Endodermal cell (in vitro differentiated cells): ENCODE results near the gene ZC3H12C. TPM values are rescaled to one million over a fixed set of nuclear protein-coding genes. Genes with fewer than 3 reads are reported as not detected.

Experiments
- DNase-seq: peaks from one replicate; pipeline ENCODE4 v3.0.0-alpha.2; 2017
- H3K27ac ChIP-seq: 2 replicates; pipeline ENCODE4 v1.5.1; 2013; ENCODE audit warnings: mild to moderate bottlenecking, low read depth, low read length, moderate library complexity
- H3K27me3 ChIP-seq: 2 replicates; pipeline ENCODE4 v1.6.1; 2013; ENCODE audit warnings: mild to moderate bottlenecking, low read length, moderate library complexity; ENCODE audit not compliant: insufficient read depth, control insufficient read depth, poor library complexity, severe bottlenecking
- H3K36me3 ChIP-seq: 2 replicates; pipeline ENCODE4 v1.7.0; 2013; ENCODE audit warnings: mild to moderate bottlenecking, low read length, moderate library complexity; ENCODE audit not compliant: control insufficient read depth, insufficient read depth
- H3K4me1 ChIP-seq: one replicate; pipeline ENCODE4 v1.7.0; 2013; ENCODE audit warnings: low read length; ENCODE audit not compliant: control insufficient read depth, insufficient read depth
- H3K4me3 ChIP-seq: 2 replicates; pipeline ENCODE4 v1.5.1; 2013; ENCODE audit warnings: mild to moderate bottlenecking, low read length, moderate library complexity
- H3K9ac ChIP-seq: 2 replicates; pipeline ENCODE4 v1.6.1; 2013; ENCODE audit warnings: mild to moderate bottlenecking, low read length, moderate library complexity; ENCODE audit not compliant: poor library complexity, severe bottlenecking; ENCODE audit errors: extremely low read depth
- H3K9me3 ChIP-seq: 2 replicates; pipeline ENCODE4 v1.6.1; 2013; ENCODE audit warnings: mild to moderate bottlenecking, low read length, moderate library complexity; ENCODE audit not compliant: control insufficient read depth
- H3K27ac Mint-ChIP-seq: 2 replicates; pipeline ENCODE4 v1.8.0; 2020; ENCODE audit warnings: mixed read lengths
- H3K27me3 Mint-ChIP-seq: 2 replicates; pipeline ENCODE4 v1.8.0; 2021; ENCODE audit warnings: mild to moderate bottlenecking, mixed read lengths; ENCODE audit not compliant: insufficient read depth
- H3K36me3 Mint-ChIP-seq: 2 replicates; pipeline ENCODE4 v1.8.0; 2020; ENCODE audit warnings: low read depth, mixed read lengths
- H3K4me1 Mint-ChIP-seq: 2 replicates; pipeline ENCODE4 v1.8.0; 2020; ENCODE audit warnings: mixed read lengths
- H3K4me3 Mint-ChIP-seq: 2 replicates; pipeline ENCODE4 v1.8.0; 2020; ENCODE audit warnings: mild to moderate bottlenecking, moderate library complexity, mixed read lengths
- H3K9me3 Mint-ChIP-seq: 2 replicates; pipeline ENCODE4 v1.8.0; 2020; ENCODE audit warnings: mild to moderate bottlenecking, mixed read lengths
- WGBS, 2 experiments: methylation state at CpG; one replicate each; pipeline versions ENCODE4 v1.1.5 to v1.1.7; 2013; ENCODE audit warnings: missing lambda C conversion rate in 2 of 2, mixed read lengths in 1 of 2; ENCODE audit not compliant: insufficient coverage in 1 of 2, insufficient read length in 1 of 2; 5-methylcytosine and 5-hydroxymethylcytosine counted together
- total RNA-seq, 2 donors: library from RNA; stranded (reverse); fragmentation: NEBNext Ultra II Directional in 1 of 2; extraction: Animal tissue kit (Norgen Biotek cat#: 25700) in 1 of 2; gene quantifications; 2 replicates in 1 of 2; 3 replicates in 1 of 2; pipeline ENCODE4 v1.2.1, GENCODE V29; 2021
- TF ChIP-seq, protein P1 (sequence below): fragments of 200-600 bp; sonication (generic); conservative IDR thresholded peaks from 2 replicates; pipeline ENCODE4 v1.5.0; 2021; ENCODE audit warnings: antibody characterized with exemption, mild to moderate bottlenecking

ZC3H12C gene
- total RNA-seq, 2 donors from 2014 or later: 4.1 to 5.6 TPM

DNA sequence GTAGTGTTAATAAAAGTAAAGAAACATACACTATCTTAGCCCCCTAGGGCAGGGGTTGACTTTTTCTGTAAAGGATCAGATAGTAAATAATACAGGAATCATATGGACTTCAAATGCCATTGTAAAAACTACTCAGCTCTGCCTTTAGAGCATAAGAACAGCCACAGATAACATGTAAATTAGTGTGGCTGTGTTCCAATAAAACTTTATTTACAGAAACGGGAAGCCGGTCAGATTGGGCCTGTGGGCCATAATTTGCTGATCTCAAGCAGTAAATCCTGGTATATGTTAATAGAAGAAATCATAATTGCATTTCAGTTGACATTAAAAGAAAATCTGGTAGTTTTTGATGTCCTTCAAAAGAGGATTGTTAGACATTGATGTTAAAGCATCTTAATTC lies 76.5 kb downstream of the ZC3H12C start:
- TF ChIP-seq, protein P1, sequence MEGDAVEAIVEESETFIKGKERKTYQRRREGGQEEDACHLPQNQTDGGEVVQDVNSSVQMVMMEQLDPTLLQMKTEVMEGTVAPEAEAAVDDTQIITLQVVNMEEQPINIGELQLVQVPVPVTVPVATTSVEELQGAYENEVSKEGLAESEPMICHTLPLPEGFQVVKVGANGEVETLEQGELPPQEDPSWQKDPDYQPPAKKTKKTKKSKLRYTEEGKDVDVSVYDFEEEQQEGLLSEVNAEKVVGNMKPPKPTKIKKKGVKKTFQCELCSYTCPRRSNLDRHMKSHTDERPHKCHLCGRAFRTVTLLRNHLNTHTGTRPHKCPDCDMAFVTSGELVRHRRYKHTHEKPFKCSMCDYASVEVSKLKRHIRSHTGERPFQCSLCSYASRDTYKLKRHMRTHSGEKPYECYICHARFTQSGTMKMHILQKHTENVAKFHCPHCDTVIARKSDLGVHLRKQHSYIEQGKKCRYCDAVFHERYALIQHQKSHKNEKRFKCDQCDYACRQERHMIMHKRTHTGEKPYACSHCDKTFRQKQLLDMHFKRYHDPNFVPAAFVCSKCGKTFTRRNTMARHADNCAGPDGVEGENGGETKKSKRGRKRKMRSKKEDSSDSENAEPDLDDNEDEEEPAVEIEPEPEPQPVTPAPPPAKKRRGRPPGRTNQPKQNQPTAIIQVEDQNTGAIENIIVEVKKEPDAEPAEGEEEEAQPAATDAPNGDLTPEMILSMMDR: no peak
- H3K27ac Mint-ChIP-seq: no peak overlapping the region
- WGBS, 2 experiments: 93 to 100% methylated on average over 2 of the region's 2 CpGs

DNA sequence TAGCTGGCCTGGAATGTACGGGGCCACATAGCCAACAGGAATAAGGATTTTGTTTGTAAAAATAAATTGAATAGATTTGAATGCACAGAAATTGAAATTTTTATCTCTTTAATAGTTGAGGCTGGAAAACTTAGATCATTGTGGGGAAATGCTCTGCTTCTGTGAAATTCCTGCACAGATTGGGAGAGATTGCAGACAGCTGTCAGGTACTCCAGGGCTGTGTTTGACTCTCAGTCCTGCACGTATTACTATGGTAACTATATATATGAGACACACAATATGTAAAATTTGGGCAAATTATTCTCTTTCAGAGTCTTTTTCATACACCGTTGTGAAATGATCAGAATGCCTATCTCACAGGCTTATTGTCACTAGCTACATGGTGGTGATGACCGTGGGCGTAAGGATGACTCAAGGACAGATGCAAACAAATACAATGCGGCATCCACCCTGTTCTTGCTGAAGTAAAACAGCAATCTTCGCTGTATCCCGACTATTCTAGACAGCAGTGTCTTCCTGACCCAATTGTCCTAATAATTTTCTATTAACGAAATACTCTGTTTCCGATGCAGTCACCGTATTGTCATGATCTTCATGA lies 79.4 kb downstream of the ZC3H12C start:
- H3K9me3 ChIP-seq: no peaks in the 10 kb centered on the region
- no peak overlapping the region for H3K4me3 Mint-ChIP-seq
- 90 to 91% methylated on average over 9 to 11 of the region's 11 CpGs for WGBS, 2 experiments
- H3K27me3 ChIP-seq: no peaks in the 10 kb centered on the region
- H3K36me3 ChIP-seq: no peaks in the 10 kb centered on the region
- H3K27ac Mint-ChIP-seq: no peak overlapping the region
- H3K27me3 Mint-ChIP-seq: no peaks in the 10 kb centered on the region
- no peaks in the 10 kb centered on the region for H3K36me3 Mint-ChIP-seq
- H3K4me1 ChIP-seq: no peaks in the 10 kb centered on the region
- TF ChIP-seq, protein P1: no peak
- no peaks in the 10 kb centered on the region for H3K9me3 Mint-ChIP-seq
- DNase-seq: no peak
- no peak overlapping the region for H3K9ac ChIP-seq
- H3K27ac ChIP-seq: no peak overlapping the region
- H3K4me1 Mint-ChIP-seq: peaks cover 19% of the 10 kb centered on the region
- no peak overlapping the region for H3K4me3 ChIP-seq

More for the DNA sequence above, 76.5 kb downstream of the ZC3H12C start:
- H3K4me1 Mint-ChIP-seq: peaks cover 11% of the 10 kb centered on the region
- Histone ChIP-seq H3K4me1 (no peaks in the 10 kb centered on the region), H3K9me3 (no peaks in the 10 kb centered on the region), H3K4me3 (no peak overlapping the region), H3K9ac (no peak overlapping the region), H3K27me3 (no peaks in the 10 kb centered on the region), H3K36me3 (no peaks in the 10 kb centered on the region), H3K27ac (no peak overlapping the region)
- H3K36me3 Mint-ChIP-seq: peaks cover 10% of the 10 kb centered on the region
- no peak for DNase-seq
- H3K9me3 Mint-ChIP-seq: no peaks in the 10 kb centered on the region
- no peak overlapping the region for H3K4me3 Mint-ChIP-seq
- no peaks in the 10 kb centered on the region for H3K27me3 Mint-ChIP-seq

DNA sequence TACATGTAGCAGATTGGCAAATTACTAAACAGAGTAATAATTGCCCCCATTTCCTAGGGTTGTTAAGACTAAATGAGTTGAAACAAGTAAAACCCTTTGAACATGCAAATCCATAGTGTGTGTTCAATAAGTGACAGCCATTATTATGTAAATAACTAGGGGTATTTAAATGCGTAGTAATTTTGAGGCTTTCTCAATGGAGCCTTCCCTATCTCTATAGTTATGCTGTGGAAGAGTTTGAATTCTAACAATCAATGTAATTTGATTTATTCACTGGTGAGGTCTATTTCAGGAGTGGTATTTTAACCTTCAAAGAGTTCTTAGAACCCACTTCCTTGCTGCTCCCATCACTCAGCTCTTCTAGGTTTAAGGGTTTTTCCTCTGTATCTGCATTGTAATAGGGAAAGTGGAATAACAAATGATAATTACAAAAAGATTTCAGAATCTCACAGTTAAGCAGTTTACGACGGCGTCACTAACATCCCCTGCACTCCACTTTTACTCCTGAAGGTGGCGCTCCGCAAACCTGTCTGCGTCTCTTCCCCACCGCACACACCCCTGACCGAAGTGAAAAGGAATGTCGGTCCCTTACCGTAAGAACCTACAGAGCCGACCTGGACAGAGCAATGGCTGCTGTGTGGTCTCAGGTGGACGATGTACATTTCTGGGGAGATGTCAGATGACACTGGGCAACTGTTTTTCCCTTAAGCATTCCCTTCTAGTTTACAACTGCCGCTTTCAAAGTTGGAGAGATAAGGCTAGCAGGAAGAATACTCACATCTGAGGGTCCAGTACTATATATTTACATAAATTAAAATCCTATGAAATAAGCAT lies 80.8 kb downstream of the ZC3H12C start:
- Mint-ChIP-seq H3K27ac (peak overlapping the region; percentile 76), H3K27me3 (no peaks in the 10 kb centered on the region), H3K36me3 (no peaks in the 10 kb centered on the region), H3K9me3 (no peaks in the 10 kb centered on the region), H3K4me3 (peak overlapping the region; percentile 32), H3K4me1 (peaks cover 19% of the 10 kb centered on the region)
- Histone ChIP-seq H3K4me3 (no peak overlapping the region), H3K36me3 (no peaks in the 10 kb centered on the region), H3K9me3 (no peaks in the 10 kb centered on the region), H3K27ac (no peak overlapping the region), H3K4me1 (no peaks in the 10 kb centered on the region), H3K27me3 (no peaks in the 10 kb centered on the region), H3K9ac (no peak overlapping the region)
- TF ChIP-seq, protein P1: peak; percentile 92
- DNase-seq: peak; percentile 92
- WGBS, 2 experiments: 0 to 13% methylated on average over 3 to 14 of the region's 14 CpGs
